PC-3 (cell line): ENCODE results near the gene TEX19. TPM values are rescaled to one million over a fixed set of nuclear protein-coding genes. Genes with fewer than 3 reads are reported as not detected.

Experiments
- ATAC-seq: fragments of 200-7000 bp; cut with Tn5 transposase; 2 replicates; pipeline ENCODE4 v1.9.1; 2020; ENCODE audit warnings: mild to moderate bottlenecking, moderate library complexity
- BruUV-seq: library from RNA; stranded (reverse); fragments of 400-500 nt; replicated peaks from 2 replicates; lab custom pipeline; 2021; lab: Mats Ljungman, UMichigan
- CTCF ChIA-PET: fragments of 300-600 bp; sonication (Branson Sonifier 250); formaldehyde crosslinking; loops from one replicate; lab custom pipeline; 2022; ENCODE audit warnings: antibody characterized with exemption; lab: Charles Lee
- POLR2A ChIA-PET: fragments of 300-600 bp; sonication (Branson Sonifier 250); formaldehyde crosslinking; loops from one replicate; lab custom pipeline; 2022; ENCODE audit warnings: antibody characterized with exemption; ENCODE audit not compliant: unreplicated experiment; lab: Charles Lee
- DNase-seq: peaks from one replicate; pipeline ENCODE4 v3.0.0-alpha.2; 2015
- H2AFZ ChIP-seq: fragments of 300-600 bp; sonication (generic); 2 replicates; pipeline ENCODE4 v1.6.0; 2016; ENCODE audit warnings: antibody characterized with exemption, low read length
- H3F3A ChIP-seq: fragments of 300-600 bp; sonication (generic); one replicate; pipeline ENCODE4 v1.6.0; 2017; ENCODE audit warnings: antibody characterized with exemption, low read length, control low read depth, mild to moderate bottlenecking; ENCODE audit not compliant: unreplicated experiment
- H3K27ac ChIP-seq: fragments of 300-600 bp; sonication (generic); 2 replicates; pipeline ENCODE4 v1.5.1; 2016; ENCODE audit warnings: mild to moderate bottlenecking, low read length
- H3K27me3 ChIP-seq: fragments of 300-600 bp; sonication (generic); 2 replicates; pipeline ENCODE4 v1.6.1; 2016; ENCODE audit warnings: low read length, mixed read lengths
- H3K36me3 ChIP-seq: fragments of 300-600 bp; sonication (generic); 2 replicates; pipeline ENCODE4 v1.6.1; 2016; ENCODE audit warnings: low read depth, mixed run types, low read length, mixed read lengths
- H3K4me1 ChIP-seq: fragments of 300-600 bp; sonication (generic); 2 replicates; pipeline ENCODE4 v1.5.1; 2016; ENCODE audit warnings: low read length; ENCODE audit not compliant: insufficient read depth
- H3K4me2 ChIP-seq: fragments of 300-600 bp; sonication (generic); 2 replicates; pipeline ENCODE4 v1.6.0; 2016; ENCODE audit warnings: low read length
- H3K4me3 ChIP-seq: fragments of 300-600 bp; sonication (generic); 2 replicates; pipeline ENCODE4 v1.5.1; 2016; ENCODE audit warnings: mild to moderate bottlenecking, low read length, mixed read lengths
- H3K79me2 ChIP-seq: fragments of 300-600 bp; sonication (generic); 2 replicates; pipeline ENCODE4 v1.6.1; 2017; ENCODE audit warnings: low read length, mixed read lengths
- H3K9ac ChIP-seq: fragments of 300-600 bp; sonication (generic); 2 replicates; pipeline ENCODE4 v1.6.0; 2016; ENCODE audit warnings: mild to moderate bottlenecking, low read length
- H3K9me2 ChIP-seq: fragments of 300-600 bp; sonication (generic); replicated peaks from 2 replicates; pipeline ENCODE4 v1.6.1; 2016; ENCODE audit warnings: mixed run types, low read length, mixed read lengths
- H3K9me3 ChIP-seq: fragments of 300-600 bp; sonication (generic); 2 replicates; pipeline ENCODE4 v1.6.1; 2016; ENCODE audit warnings: low read length, mixed read lengths
- H4K20me1 ChIP-seq: fragments of 300-600 bp; sonication (generic); 2 replicates; pipeline ENCODE4 v1.6.1; 2016; ENCODE audit warnings: low read length, mixed read lengths
- CTCF ChIP-seq: fragments of 300-600 bp; sonication (generic); conservative IDR thresholded peaks from 2 replicates; pipeline ENCODE4 v1.5.1; 2017; ENCODE audit warnings: antibody characterized with exemption, low read depth, mild to moderate bottlenecking, low read length
- EZH2 ChIP-seq: fragments of 300-600 bp; sonication (generic); IDR thresholded peaks from one replicate; pipeline ENCODE4 v1.6.1; 2017; ENCODE audit warnings: antibody characterized with exemption, mild to moderate bottlenecking, low read length; ENCODE audit not compliant: unreplicated experiment
- EZH2phosphoT487 ChIP-seq: fragments of 300-600 bp; sonication (generic); IDR thresholded peaks from 2 replicates; pipeline ENCODE4 v1.6.1; 2018; ENCODE audit warnings: mild to moderate bottlenecking, antibody characterized with exemption, low read length, borderline replicate concordance
- intact Hi-C: fragments of 100-400 bp; cut with micrococcal nuclease; formaldehyde crosslinking; loops from 2 replicates; pipeline ENCODE4 v1.9.0; 2023
- total RNA-seq: library from RNA; depleted of rRNA; stranded (reverse); fragments of >200 nt; gene quantifications from 2 replicates; pipeline ENCODE4 v1.2.3, GENCODE V29; 2014

Gene TEX19
- total RNA-seq, 1 experiment from 2014 or later, result 1.2 TPM

- Histone ChIP-seq H3K9me2 (no peaks in the 10 kb centered on the region), H3K9ac (no peak overlapping the region), H3K27ac (no peak overlapping the region), H3K36me3 (no peaks in the 10 kb centered on the region), H4K20me1 (no peaks in the 10 kb centered on the region), H3K4me2 (no peak overlapping the region), H2AFZ (no peak overlapping the region), H3K4me3 (no peak overlapping the region), H3K79me2 (no peaks in the 10 kb centered on the region), H3F3A (no peaks in the 10 kb centered on the region), H3K27me3 (no peaks in the 10 kb centered on the region), H3K4me1 (peaks cover 17% of the 10 kb centered on the region), H3K9me3 (no peaks in the 10 kb centered on the region)
- intact Hi-C loops, result no loop called here
- ChIA-PET POLR2A (no interaction called here), CTCF (no interaction called here)
- no TSS peak for BruUV-seq
- TF ChIP-seq EZH2, result no peak
- no peak for TF ChIP-seq EZH2phosphoT487
- no peak for TF ChIP-seq CTCF
- ATAC-seq (no peak), DNase-seq (no peak)
These were observed 27.3 kb downstream of the TEX19 start for GRCh38 chr17:82386255-82386831.

GRCh38 chr17:82386881-82387704 lies 28.0 kb downstream of the TEX19 start:
- intact Hi-C loops, result no loop called here
- H3F3A ChIP-seq, result no peaks in the 10 kb centered on the region
- H3K27me3 ChIP-seq, result no peaks in the 10 kb centered on the region
- ChIA-PET CTCF (no interaction called here), POLR2A (no interaction called here)
- H3K79me2 ChIP-seq, result no peaks in the 10 kb centered on the region
- H2AFZ ChIP-seq, result no peak overlapping the region
- no peak overlapping the region for H3K27ac ChIP-seq
- H3K9me3 ChIP-seq, result no peaks in the 10 kb centered on the region
- H3K36me3 ChIP-seq, result no peaks in the 10 kb centered on the region
- peaks cover 17% of the 10 kb centered on the region for H3K4me1 ChIP-seq
- no peak overlapping the region for H3K4me2 ChIP-seq
- H3K9me2 ChIP-seq, result no peaks in the 10 kb centered on the region
- no peaks in the 10 kb centered on the region for H4K20me1 ChIP-seq
- TF ChIP-seq EZH2, result no peak
- TF ChIP-seq EZH2phosphoT487, result no peak
- TF ChIP-seq CTCF, result no peak
- BruUV-seq, result no TSS peak
- no peak overlapping the region for H3K9ac ChIP-seq
- no peak for ATAC-seq
- no peak for DNase-seq
- no peak overlapping the region for H3K4me3 ChIP-seq

GRCh38 chr17:82387705-82388106 lies 28.7 kb downstream of the TEX19 start:
- H3K9ac ChIP-seq, result no peak overlapping the region
- no peaks in the 10 kb centered on the region for H3K27me3 ChIP-seq
- no peak overlapping the region for H3K4me3 ChIP-seq
- no peak overlapping the region for H2AFZ ChIP-seq
- intact Hi-C loops, result no loop called here
- no peaks in the 10 kb centered on the region for H4K20me1 ChIP-seq
- ChIA-PET POLR2A (no interaction called here), CTCF (no interaction called here)
- ATAC-seq (no peak), DNase-seq (no peak)
- H3K79me2 ChIP-seq, result no peaks in the 10 kb centered on the region
- no peak overlapping the region for H3K27ac ChIP-seq
- no TSS peak for BruUV-seq
- H3F3A ChIP-seq, result no peaks in the 10 kb centered on the region
- no peak overlapping the region for H3K4me2 ChIP-seq
- H3K9me2 ChIP-seq, result no peaks in the 10 kb centered on the region
- H3K4me1 ChIP-seq, result peaks cover 17% of the 10 kb centered on the region
- TF ChIP-seq EZH2phosphoT487, result no peak
- no peak for TF ChIP-seq CTCF
- no peak for TF ChIP-seq EZH2
- no peaks in the 10 kb centered on the region for H3K36me3 ChIP-seq
- no peaks in the 10 kb centered on the region for H3K9me3 ChIP-seq
